ENCODE measurements around the gene GPR26. TPM values are rescaled to one million over a fixed set of nuclear protein-coding genes. Genes with fewer than 3 reads are reported as not detected.

GPR26 gene
- total RNA-seq, 2 donors from 2014 or later = not detected

- peak; percentile 36 for DNase-seq
- H3K9me3 ChIP-seq (ENCODE audit: control insufficient read depth, low read length) = no peaks in the 10 kb centered on the region
- no peak overlapping the region for H3K27ac Mint-ChIP-seq
Observed at GRCh38 chr10:123704076-123704475, 37.9 kb downstream of the GPR26 start.

GRCh38 chr10:123704812-123705211 lies 38.7 kb downstream of the GPR26 start:
- H3K9me3 ChIP-seq (ENCODE audit: control insufficient read depth, low read length) = no peaks in the 10 kb centered on the region
- WGBS, 2 experiments (ENCODE audit: insufficient coverage in 1 of 2, insufficient read length in 1 of 2) = 46 to 59% methylated on average over 6 of the region's 6 CpGs
- peak; percentile 53 for DNase-seq
- Mint-ChIP-seq H3K27me3 (ENCODE audit: insufficient read depth) (peaks cover 7% of the 10 kb centered on the region), H3K36me3 (ENCODE audit: low read depth) (no peaks in the 10 kb centered on the region), H3K4me3 (no peak overlapping the region), H3K4me1 (peaks cover 2% of the 10 kb centered on the region), H3K27ac (no peak overlapping the region), H3K9me3 (no peaks in the 10 kb centered on the region)
- no peaks in the 10 kb centered on the region for H3K4me1 ChIP-seq (ENCODE audit: control insufficient read depth, insufficient read depth, low read length)
- no peak overlapping the region for H3K9ac ChIP-seq (ENCODE audit: extremely low read depth, low read length, poor library complexity, severe bottlenecking)
- H3K27me3 ChIP-seq (ENCODE audit: control insufficient read depth, insufficient read depth, low read length, poor library complexity, severe bottlenecking) = no peaks in the 10 kb centered on the region
- TF ChIP-seq CTCF (conservative IDR thresholded peaks at IDR 0.05) = no peak
- no peak overlapping the region for H3K27ac ChIP-seq (ENCODE audit: low read depth, low read length)
- H3K4me3 ChIP-seq (ENCODE audit: low read length) = no peak overlapping the region
- no peaks in the 10 kb centered on the region for H3K36me3 ChIP-seq (ENCODE audit: control insufficient read depth, insufficient read depth, low read length)

More at GRCh38 chr10:123704076-123704475, 37.9 kb downstream of the GPR26 start:
- H3K4me3 Mint-ChIP-seq = no peak overlapping the region
- H3K27ac ChIP-seq (ENCODE audit: low read depth, low read length) = no peak overlapping the region
- no peaks in the 10 kb centered on the region for H3K36me3 Mint-ChIP-seq (ENCODE audit: low read depth)
- no peak overlapping the region for H3K9ac ChIP-seq (ENCODE audit: extremely low read depth, low read length, poor library complexity, severe bottlenecking)
- TF ChIP-seq CTCF (conservative IDR thresholded peaks at IDR 0.05) = no peak
- H3K36me3 ChIP-seq (ENCODE audit: control insufficient read depth, insufficient read depth, low read length) = no peaks in the 10 kb centered on the region
- peaks cover 2% of the 10 kb centered on the region for H3K4me1 Mint-ChIP-seq
- H3K4me1 ChIP-seq (ENCODE audit: control insufficient read depth, insufficient read depth, low read length) = no peaks in the 10 kb centered on the region
- H3K4me3 ChIP-seq (ENCODE audit: low read length) = no peak overlapping the region
- peaks cover 7% of the 10 kb centered on the region for H3K27me3 Mint-ChIP-seq (ENCODE audit: insufficient read depth)
- no peaks in the 10 kb centered on the region for H3K9me3 Mint-ChIP-seq
- no peaks in the 10 kb centered on the region for H3K27me3 ChIP-seq (ENCODE audit: control insufficient read depth, insufficient read depth, low read length, poor library complexity, severe bottlenecking)
- WGBS, 2 experiments (ENCODE audit: insufficient coverage in 1 of 2, insufficient read length in 1 of 2) = 91 to 95% methylated on average over 6 to 8 of the region's 8 CpGs

GRCh38 chr10:123706236-123706635 lies 40.1 kb downstream of the GPR26 start:
- Histone ChIP-seq H3K36me3 (ENCODE audit: control insufficient read depth, insufficient read depth, low read length) (no peaks in the 10 kb centered on the region), H3K4me1 (ENCODE audit: control insufficient read depth, insufficient read depth, low read length) (no peaks in the 10 kb centered on the region), H3K27ac (ENCODE audit: low read depth, low read length) (no peak overlapping the region), H3K9me3 (ENCODE audit: control insufficient read depth, low read length) (no peaks in the 10 kb centered on the region), H3K9ac (ENCODE audit: extremely low read depth, low read length, poor library complexity, severe bottlenecking) (no peak overlapping the region), H3K4me3 (ENCODE audit: low read length) (no peak overlapping the region), H3K27me3 (ENCODE audit: control insufficient read depth, insufficient read depth, low read length, poor library complexity, severe bottlenecking) (no peaks in the 10 kb centered on the region)
- Mint-ChIP-seq H3K4me3 (no peak overlapping the region), H3K27ac (no peak overlapping the region), H3K36me3 (ENCODE audit: low read depth) (no peaks in the 10 kb centered on the region), H3K27me3 (ENCODE audit: insufficient read depth) (peaks cover 7% of the 10 kb centered on the region), H3K9me3 (no peaks in the 10 kb centered on the region), H3K4me1 (peaks cover 2% of the 10 kb centered on the region)
- 80 to 83% methylated on average over 4 of the region's 4 CpGs for WGBS, 2 experiments (ENCODE audit: insufficient coverage in 1 of 2, insufficient read length in 1 of 2)
- no peak for TF ChIP-seq CTCF (conservative IDR thresholded peaks at IDR 0.05)
- DNase-seq = no peak

Measured in endodermal cell (in vitro differentiated cells).